ENCODE results near the gene TULP4.
"Not testable (repeated sequence)": the region's sequence is repeated elsewhere in the genome, so short reads cannot be mapped to it uniquely, and the experiment has no call there.

The TULP4 gene

DNA sequence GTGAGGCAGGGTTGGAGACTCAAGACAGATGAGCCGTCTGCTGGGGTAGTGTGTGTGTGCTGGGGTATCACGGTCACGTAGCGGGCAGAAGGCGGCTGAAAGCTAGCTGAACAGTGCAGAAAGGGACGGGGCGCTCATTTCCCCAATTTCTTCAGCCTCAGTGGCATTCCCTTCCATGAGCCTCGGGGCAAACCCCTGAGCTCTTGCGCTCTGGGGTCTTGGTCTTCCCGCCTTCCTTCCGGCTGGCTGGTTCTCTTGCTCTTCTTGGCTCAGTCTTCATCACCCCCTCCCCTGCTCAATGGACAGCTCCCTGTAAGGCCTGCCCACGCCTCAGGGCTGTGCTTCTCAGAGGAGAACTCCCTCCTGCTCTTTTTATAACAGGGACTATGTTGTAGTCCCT is 232.2 kb downstream of the TULP4 start:
- no peak for DNase-seq

DNA sequence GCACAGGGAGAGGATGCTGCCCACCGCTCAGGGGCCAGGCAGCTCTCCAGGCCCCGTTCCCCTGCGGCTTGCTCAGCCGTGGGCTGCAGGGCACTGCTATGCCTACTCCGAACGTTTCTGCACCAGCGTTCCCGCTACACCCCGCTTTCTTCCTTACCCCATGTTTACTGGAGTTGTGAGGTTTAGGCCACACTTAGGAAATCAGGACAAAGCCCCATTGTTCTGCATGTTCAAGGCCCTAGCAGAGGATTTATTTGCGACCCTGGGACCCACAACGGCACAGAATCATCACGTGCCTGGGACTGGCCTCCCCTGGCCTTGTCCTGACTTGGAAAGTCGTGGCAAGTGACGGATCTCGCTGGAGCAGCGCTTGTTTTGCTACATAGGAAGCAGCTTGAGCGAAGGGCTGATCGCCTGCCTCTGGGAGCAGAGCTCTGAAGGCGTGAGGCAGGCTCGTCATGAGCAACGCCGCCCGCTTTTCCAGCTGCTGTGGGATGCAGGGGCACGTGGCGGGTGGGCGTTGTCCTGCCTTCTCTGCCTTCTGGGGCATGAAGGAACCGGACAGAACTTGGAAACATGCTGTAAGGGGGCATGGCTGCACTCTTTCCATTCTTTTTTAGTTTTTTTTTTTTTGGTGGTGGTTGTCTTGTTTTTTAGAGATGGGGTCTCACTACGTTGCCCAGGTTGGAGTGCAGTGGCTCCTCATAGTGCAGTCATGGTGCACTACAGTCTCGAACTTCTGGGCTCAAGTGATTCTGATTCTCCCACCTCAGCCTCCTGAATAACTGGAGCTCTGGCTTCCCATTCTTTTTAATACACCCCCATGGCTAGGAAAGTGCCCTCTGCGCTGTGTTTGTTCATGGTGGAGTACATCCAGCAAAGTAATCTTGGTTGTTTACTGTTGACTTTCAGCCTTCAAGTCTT is 233.0 kb downstream of the TULP4 start:
- no peak for DNase-seq

DNA sequence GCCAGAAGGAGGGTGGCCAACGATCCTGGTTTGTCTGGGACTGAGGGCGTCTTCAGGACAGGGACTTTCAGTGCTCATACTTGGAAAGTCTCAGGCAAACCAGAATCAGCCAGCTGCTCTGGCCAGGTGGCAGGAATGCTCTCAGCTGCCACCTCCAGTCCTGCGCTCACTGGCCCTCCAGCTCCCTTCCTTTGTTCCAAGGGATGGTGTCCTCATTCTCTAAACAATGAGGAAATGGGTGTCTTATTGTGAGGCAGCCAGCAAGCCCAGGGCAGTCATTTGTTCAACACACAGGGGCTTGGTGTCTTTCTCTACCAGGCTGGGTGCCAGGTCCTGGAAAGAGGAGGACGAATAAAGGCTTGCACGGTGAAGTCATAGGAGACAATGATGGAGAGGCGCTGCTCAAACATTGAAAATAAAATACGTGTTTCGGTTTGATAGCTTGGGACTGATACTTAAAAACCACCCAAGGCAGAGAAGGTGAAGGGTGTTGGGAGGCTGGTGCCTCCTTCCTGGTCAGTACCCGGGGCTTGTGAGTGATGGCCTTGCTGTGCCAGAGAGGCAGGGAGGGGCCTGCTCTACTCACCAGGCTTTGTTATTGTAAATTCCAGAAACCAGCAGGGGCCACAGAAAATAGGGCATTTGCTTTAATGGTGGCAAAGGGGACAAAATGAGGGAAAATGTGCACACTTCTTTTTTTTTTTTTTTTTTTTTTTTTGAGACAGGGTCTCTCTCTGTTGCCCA is 236.3 kb downstream of the TULP4 start:
- DNase-seq: peak; percentile 56

DNA sequence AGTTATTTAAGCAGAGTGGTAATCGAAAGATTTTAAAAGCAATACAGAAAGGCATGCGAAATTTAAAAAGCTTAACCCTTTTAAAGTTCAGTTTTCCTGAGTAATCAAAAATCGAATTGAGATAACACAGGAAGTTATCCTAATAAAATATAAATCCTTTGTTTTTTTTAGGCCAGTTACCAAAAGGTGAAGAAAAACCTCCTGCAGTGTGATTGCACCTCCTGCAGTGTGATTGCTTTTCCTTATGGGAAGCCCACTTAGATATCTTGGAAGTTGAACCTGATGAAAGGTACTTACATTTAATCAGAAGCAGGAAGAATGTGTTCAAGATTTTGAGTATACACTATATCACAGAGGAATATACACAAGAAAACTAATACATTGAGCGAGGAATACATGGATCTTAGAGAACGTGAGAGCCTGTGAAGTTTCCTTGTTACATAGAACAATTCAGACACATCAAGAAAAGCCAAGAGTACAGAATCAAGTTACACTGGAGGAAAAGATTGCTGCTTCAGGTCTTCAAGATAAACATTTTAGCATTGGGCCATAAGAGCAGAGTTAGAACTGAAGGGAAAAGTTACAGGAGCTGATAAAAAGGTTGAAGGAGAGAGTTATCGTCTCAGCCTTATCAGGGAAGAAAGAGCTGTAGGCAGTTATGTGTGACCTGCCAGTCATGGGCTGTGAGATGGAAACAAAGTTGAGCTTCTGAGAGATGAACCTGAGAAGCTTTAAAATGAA is 240.0 kb downstream of the TULP4 start:
- DNase-seq: no peak

DNA sequence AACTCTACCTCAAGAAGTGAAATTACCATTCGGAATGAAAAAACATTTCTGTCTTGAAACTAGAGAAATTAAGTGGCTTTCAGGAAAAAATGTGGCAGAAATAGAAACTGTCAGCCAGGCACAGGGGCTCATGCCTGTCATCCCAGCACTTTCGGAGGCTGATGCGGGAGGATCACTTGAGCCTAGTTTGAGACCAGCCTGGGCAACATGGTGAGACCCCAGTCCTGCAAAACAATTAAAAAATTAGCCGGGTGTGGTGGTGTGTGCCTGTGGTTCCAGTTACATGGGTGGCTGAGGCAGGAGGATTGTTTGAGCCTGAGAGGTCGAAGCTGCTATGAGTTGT is 240.5 kb downstream of the TULP4 start:
- DNase-seq: no peak

DNA sequence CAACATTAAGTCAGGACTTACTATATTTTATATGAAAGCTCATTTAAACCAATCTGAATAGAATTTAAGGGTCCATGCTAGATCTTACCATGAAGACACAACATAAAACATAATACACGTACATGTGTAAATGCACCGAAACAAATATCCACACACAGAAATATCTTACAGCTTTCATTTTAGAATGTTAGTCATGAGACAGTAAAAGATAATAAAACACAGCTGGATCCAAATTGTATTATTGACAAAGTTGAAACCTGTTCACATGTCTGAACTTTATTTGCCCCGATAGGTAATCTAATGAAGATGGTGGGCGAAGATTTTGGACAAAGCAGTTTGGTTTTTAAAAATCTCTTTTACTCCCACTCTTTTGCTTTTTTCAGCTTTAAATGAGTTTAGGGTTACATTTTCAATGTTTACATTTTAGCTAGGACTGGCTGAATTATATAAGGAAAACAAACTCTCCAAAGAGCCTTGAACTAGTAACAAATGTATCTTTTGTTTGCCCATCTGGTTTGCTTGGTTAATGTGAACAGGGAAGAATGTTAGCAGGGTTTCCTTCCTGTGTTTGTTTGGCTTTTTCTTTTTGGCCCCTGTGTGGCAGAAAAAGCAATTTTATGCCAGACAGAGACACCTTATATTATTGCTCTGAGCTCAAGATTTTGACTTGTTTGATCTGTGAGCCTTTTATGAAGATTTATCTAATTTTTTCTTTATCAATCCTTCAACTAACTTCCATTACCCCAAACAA is 242.5 kb downstream of the TULP4 start:
- DNase-seq: no peak

DNA sequence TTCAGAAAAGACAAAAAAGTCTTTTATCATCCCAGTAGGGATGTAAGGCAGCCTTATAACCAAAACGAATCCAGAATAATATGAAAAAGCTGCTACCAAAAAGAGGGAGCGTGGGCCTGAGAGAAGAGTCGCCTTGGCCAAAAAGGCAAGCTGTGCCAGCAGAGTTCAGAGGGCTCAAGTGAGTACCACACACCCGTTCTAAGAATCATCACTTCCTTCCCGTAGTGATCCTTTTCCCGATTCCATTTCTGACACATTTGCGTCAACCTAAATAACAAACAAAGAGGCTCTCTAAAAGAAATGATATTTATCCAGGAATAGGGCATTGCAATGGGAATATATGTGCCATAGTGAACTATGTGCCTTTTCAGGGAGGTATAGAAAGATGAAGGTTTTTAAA is 243.8 kb downstream of the TULP4 start:
- no peak for DNase-seq

DNA sequence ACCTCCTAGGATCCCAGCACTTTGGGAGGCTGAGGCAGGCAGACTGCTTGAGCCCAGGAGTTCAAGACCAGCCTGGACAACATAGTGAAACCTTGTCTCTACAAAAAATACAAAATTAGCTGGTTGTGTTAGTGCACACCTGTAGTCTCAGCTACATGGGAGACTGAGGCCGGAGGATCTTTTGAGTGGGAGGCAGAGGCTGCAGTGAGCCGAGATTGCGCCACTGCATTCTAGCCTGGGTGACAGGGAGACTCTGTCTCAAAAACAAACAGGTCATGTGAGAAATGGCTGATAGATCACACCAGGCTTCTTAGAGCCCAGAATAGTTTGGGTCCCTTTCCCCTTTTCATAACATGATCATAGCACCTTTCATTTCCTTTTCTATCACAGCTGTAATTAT is 244.8 kb downstream of the TULP4 start:
- DNase-seq: not testable (repeated sequence)

DNA sequence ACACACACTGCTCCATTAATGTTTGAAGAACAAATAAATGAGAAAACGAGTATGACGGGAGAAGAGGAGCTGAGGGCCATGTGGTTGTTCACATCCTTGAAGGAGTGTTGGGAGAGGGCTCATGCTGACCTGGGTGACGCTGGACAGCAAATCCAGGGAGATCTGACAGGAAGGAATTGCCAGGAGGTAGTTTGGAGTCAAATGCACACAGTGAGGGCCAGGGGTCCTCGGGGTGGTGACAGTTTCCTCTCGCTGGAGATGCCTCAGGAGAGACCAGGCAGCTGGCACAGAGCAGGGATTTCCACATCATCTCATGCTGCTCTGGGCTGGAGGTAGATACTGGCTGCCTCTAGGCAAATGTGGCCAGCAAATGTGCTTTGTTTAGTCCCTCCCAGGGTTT is 245.7 kb downstream of the TULP4 start:
- DNase-seq: no peak

DNA sequence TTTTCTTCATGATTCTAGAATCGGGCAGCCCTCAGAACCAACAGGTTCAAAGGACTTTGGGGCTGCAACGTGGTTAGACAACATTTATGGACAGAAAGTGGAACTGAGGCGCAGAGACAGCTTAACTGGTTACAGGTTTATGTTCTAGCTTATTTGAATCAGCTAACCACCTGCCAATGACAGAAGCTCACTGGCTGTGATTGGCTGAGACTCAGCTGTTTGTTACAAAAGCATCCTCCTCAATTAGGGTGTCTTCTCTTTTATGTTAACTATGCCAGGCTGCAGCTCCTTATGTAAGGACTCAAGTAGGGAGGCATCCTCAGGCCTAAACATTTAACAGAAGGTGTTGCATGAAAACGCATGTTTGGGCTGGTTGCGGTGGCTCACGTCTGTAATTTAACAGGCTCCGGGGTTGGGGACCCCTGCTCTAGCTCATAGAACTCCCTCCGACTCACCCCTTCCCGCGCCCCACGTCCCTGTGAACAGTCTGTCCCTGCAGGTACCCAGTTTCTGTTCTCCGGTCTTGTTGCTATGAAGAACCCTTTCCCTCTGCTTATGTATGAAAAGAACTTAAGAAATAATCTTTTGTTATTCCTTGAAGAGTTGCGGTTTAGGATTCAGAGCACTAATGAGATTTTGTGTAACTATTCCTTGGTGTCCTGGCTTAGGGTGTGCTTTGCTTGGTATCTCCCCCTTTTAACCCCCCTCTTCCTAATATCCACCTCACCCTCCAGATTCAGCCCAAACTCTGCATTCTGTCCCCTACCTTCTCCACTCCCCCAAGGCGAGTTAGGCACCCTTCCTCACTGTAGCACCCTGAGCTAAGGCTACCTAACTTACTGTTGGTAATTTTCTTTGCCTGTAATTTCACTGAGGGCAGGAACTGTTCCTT is 246.4 kb downstream of the TULP4 start:
- DNase-seq: no peak

DNA sequence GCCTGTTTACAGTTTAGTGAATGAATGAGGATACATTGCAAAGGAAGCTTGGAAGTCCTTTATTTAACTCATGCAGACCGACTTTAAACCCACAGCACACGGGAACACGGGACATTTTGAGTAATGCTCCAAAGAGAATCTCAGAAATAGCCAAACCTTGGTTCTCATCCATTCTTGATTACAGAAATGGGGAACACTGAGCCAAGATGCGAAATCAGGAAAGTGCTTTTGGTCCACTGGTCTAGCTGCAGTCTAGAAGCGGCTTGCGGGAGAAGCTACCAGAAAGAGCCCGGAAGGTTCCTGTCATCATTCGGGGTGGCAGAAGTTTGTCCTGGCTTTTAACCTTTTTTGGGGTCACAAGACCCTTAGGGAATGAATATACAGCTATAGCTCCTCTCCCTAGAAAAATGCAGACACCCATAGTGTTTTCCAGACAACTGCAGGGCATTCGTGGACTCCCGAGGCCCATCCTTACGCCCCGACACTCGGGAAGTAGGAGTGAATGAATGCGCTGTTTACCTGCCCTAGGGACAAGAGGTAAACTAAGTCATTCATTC is 247.2 kb downstream of the TULP4 start:
- no peak for DNase-seq

DNA sequence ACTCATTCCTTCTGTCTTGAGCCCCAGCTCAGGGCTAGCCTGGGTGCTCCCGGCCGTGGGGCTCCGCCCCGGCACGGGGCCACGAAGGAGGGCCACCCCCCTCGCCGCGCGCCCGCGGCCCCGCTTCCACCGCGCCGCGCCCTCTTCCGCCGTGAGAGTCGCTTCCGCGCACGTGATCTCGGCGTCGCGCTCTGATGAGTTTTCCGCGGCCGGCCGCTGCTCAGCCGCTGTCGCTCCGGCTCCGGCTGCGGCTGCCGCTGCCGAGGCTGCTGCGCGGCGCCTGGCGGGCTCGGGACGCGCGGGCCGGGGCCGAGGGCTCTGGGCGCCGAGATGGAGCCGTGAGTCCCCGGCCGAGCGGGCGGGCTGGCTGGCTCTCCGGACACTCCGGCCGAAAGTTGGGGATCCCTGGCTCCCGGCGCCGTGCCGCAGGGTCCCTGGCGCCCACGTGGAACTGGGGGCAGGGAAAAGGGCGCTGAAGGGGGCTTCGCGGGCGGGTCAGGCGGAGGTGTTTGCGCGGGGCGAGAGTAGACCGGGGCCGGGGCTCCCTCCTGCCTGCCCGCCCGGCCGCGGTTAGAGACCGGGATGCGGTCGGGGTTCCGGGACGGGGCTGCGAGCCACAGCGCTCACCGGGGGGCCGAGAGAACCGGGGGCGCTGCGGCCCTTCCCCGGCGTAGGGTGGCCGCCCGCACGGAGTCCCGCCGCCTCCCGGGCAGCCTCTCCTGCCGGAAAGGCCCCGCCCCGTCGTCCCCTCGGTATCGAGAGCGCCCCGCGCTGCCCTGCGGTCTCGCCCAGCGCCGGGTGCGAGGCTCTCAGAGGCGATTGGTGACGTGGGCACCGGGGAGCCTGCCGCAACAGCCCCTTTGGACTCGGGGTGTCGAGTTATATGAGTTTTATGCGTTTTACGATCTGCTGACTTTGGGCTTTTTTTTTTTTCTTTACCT is 247.9 kb downstream of the TULP4 start, which contains the start of gene TMEM181:
Gene TMEM181 (plus strand): TSS at position 197 of the 941 bp plus-strand sequence. CDS start 134 bp downstream, at position 331.
- DNase-seq: peak; percentile 62

DNA sequence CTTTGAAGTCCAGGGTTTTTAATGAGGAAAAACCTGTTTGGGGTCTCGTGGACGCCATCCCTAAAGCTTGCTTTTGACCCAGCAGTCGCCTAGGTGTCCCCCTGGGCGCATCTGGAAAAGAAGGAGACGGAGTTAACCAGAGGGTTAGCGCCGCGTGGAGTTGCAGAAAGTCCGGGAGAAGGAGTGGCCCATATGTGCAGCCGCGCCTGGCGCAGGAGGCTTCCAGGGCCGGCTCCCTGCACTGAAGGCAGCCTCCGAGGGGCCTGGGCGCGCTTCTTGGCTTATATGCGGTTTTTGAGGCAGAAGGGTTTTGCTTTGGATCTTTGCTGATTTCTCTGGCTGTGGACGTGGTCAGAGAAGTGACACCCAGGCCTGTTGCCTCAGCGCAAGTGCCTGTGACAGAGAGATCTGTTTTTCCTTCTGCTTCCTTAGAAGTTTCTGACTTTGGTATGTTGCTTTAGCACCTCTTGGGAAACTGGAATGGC is 248.6 kb downstream of the TULP4 start:
- no peak for DNase-seq
